Activated T-helper 1 cell treated with anti-CD3 and anti-CD28 coated beads, Interleukin-2, amount 50 U/mL, for 16 hours (primary cell): Measurements from ENCODE around the gene ENDOG.
"Not testable (repeated sequence)": the region's sequence is repeated elsewhere in the genome, so short reads cannot be mapped to it uniquely, and the experiment has no call there.

Experiments
- DNase-seq, 2 donors: peaks; one replicate each; pipeline ENCODE4 v3.0.0-alpha.2; 2020; ENCODE audit warnings: low read depth in 1 of 2, low spot score in 1 of 2

ENDOG gene

DNA sequence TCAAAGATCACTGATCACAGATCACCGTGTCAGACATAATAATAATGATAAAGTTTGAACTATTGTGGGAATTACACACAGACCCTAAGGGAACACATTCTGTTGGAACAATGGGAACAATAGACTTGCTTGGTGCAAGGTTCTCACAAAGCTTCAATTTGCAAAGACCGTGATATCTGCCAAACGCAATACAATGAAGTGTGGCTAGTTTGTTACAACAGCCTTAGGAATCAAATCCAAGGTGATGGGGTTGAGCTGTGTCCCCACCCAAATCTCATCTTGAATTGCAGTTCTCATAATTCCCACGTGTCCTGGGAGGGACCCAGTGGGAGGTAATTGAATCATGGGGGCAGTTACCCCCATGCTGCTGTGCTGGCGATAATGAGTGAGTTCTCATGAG, 42.6 kb downstream of the ENDOG start:
- no peak for DNase-seq

GRCh38 chr9:128861501-128861900, 43.2 kb downstream of the ENDOG start:
- DNase-seq = no peak

DNA sequence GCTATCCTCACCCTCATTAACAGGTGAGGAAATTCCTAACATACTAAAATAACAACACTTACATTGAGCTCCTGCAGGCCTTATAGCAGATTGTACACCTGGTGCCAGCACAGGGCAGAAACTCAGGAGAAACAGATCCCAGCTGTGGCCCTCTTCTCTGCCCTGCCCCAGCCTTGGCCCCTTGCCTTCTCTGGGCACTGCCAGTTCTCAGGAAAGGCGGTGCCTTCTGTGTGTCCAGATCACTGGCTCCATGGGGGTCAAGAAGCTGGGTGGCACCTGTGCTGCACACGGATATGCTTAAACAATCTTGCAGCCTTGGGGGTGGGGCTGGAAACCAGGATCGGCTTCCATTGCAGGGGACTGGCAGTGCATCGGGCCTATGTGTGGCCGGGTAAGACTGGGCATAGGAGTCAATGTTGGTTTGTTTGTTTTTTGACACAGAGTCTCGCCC, 44.1 kb downstream of the ENDOG start:
- DNase-seq = no peak

DNA sequence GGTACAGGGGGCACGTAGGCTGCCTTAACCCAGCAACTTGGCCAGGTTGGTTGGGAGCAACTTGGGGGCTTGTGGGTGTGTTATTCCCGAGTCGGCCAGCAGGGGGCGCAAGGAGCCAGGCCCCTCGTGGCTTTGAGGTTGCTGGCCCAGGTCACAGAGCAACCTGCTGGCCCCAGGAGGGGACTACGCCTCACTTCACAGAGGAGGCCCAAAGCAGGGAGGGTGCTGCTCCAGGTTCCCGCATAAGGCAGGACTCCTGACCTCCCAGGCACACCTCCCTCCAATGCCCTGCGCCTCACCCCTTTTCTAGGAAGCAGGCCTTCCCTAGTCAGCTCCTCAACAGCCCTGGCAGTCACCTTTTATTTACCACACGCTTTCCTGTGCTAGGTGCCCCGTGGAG, 45.3 kb downstream of the ENDOG start:
- DNase-seq = peak; percentile 77 to 90

- DNase-seq = no peak
Measured at GRCh38 chr9:128870128-128870940, 52.0 kb downstream of the ENDOG start.

DNA sequence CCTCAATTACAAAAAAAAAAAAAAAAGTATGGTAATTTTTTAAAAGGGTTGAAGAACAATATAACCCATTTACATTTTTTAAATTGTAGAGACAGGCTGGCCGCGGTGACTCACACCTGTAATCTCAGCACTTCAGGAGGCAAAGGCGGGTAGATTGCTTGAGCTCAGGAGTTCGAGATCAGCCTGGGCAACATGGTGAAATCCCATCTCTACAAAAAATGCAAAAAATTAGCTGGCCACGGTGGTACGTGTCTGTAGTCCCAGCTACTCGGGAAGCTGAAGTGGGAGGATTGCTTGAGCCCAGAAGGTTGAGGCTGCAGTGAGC, 52.6 kb downstream of the ENDOG start:
- DNase-seq = not testable (repeated sequence)
